Measurements from ENCODE around the gene CDC42EP4.

DNA sequence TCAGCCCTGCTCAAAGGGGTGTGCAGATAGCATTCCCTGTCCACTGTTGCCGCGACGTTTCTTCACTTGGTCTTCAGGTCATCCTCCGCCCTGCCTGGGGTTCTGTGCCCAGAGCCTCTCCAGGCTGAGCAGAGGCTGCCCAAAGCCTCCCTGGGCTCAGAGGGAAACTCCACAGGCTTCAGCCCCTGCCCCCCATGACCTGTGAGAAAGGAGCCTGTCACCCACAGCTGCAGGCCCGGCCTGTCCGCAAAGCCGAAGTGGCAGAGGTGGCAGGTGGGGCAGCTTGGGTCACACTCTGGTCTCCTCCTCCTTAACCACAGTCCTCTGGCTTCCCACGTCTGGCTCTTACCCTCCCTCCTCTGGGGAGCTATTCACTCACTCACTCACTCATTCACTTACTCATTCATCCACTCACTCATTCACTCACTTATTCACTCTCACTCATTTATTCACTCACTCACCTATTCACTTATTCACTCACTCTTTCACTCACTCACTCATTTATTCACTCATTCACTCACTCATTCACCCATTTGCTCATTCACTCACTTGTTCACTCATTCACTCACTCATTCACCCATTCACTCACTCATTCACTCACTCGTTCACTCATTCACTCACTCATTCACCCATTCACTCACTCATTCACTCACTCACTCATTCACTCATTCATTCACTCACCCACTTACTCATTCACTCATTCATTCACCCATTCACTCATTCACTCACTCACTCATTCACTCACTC is 43.0 kb downstream of the CDC42EP4 start:
- TF ChIP-seq MEF2D (tag; conservative IDR thresholded peaks at IDR 0.05; ENCODE audit: low read depth) (no peak), CBFA2T2 (conservative IDR thresholded peaks at IDR 0.05) (no peak), JUNB (CRISPR knock-in tag; conservative IDR thresholded peaks at IDR 0.05) (no peak)
